Measurements from ENCODE around the gene PERP.
A peak's percentile ranks its signal among the peaks of the same experiment; 100 is the strongest.

Gene PERP

DNA sequence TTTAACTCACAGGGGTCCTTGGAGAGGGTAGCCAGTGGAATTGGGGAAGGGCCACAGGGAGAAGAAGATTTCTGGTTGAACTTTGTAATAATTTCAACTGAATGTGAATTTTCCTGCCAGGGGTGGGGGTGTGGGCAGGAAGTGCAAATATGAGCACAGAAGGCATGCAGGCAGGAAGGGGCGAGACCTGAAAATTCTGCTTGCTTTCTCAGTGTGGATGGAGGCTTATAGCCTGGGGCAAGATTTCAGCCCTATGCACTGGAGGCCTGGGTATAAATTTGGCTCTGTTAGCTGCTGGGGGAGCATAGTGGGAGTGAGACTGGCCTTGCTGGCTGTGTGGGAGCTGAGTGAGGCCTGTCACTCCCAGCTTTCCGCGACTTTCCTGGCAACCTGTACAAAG, 54.4 kb downstream of the PERP start:
- FAIRE-seq (no peak), DNase-seq (ENCODE audit: low spot score) (no peak)

DNA sequence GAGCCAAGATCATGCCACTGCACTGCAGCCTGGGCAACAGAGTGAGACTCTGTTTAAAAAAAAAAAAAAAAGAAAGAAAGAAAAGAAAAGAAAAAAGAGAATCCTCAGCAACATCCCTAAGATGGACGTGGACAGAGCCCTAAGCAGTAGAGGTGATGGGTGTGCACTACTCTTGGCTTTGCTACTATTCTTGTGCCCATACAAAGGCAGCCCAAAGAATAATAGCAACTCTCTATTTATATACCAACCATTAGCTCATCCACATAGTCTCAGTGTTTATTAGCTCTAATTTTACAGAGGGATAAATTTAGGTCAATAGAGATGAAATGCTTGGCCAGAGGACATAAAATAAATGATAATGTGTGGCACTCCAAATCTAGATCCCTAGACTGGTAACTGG, 62.2 kb downstream of the PERP start:
- DNase-seq (ENCODE audit: low spot score) (no peak), FAIRE-seq (no peak)

- no peak for FAIRE-seq
- DNase-seq (ENCODE audit: low spot score): peak; percentile 8
Measured at GRCh38 chr6:138044458-138044857, 62.8 kb downstream of the PERP start.
